ENCODE results near the gene GP9. TPM values are rescaled to one million over a fixed set of nuclear protein-coding genes. Genes with fewer than 3 reads are reported as not detected.

GP9 gene
- polyA plus RNA-seq, 12 donors, result 0.13 to 0.75 (median 0.34) TPM; not detected in 3

GRCh38 chr3:129027544-129027880 is 33.1 kb upstream of the GP9 start:
- DNase-seq, result no peak

DNA sequence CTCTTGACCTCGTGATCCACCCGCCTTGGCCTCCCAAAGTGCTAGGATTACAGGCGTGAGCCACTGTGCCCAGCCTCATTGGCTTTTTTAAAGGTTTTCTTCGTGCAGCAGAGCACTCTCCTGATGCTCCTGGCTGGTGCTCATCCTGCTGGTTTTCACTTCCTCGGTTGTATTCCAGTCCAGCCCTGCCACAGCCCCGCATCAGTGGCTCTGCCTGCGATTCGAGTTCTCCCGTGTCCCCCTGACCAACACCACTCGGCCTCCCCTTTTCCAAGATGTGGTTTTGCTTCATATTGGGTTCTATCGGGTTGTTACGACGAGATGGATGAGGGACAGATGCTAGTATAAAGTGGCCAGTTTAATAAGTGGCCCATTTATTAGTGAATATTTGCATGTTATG is 31.7 kb upstream of the GP9 start:
- no peak for DNase-seq

DNA sequence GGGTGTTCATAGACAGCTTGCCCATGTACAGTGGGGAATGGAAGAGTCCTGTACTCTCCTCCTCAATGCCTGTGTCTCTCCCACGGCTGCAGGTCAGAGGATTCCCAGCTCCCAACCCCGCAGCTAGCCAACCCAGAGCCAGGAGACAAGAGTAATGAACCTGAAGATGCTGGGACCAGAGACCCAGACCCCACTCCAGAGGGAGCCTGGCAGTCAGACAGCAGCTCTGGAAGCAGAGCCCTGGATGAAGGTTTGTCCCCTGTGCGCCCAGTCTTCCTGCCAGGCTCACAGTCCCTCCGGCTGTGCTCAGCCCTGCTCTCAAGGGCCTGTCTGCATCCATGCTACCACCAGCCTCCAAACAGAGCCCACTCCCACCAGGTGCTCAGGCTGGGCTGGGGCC is 30.0 kb upstream of the GP9 start:
- DNase-seq, result no peak

- DNase-seq, result no peak
These were observed 28.9 kb upstream of the GP9 start for GRCh38 chr3:129031476-129032215.

- DNase-seq, result no peak
These were observed 27.9 kb upstream of the GP9 start for GRCh38 chr3:129032716-129033115.

DNA sequence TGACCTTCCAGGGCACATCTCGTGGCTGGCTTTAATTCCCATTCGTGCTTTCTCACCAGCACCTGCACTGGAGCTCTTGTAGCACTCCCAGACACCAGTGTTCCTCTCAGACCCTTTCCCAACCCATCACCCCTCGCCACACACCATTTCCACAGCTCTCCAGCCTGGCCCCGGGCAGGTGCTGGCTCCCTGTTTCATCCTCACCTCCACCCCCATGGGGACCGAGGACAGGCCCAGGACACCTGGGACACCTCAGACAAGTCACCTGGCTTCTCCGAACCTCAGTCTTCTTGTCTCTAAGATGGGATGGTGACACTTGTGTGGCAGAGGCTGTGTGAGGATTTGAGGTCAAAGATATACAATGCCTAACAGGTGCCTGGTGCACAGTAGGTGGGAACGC is 27.4 kb upstream of the GP9 start:
- no peak for DNase-seq

GRCh38 chr3:129033633-129034321 is 26.8 kb upstream of the GP9 start:
- DNase-seq, result no peak

GRCh38 chr3:129034642-129035041 is 25.9 kb upstream of the GP9 start:
- no peak for DNase-seq

GRCh38 chr3:129035360-129036221 is 25.0 kb upstream of the GP9 start:
- DNase-seq, result no peak

- DNase-seq, result no peak
These were observed 24.1 kb upstream of the GP9 start for GRCh38 chr3:129036222-129037092.

DNA sequence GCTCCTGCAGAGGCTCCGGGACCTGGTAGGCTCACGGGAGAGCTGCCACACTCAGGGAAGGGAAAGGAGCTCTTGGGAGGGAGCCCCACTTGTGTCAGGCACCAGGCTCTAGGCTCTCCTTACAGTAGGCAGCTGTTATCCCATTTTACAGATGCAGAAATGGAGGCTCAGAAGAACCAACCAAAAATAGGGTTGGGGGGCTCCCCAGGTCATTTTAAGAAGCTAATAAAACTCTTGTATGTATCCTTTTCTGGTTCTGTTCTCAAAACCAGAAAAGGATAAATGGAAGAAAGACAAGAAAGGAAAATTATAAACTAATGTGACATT is 23.5 kb upstream of the GP9 start:
- DNase-seq, result no peak

- DNase-seq, result no peak
These were observed 22.3 kb upstream of the GP9 start for GRCh38 chr3:129038121-129038855.

- no peak for DNase-seq
These were observed 21.1 kb upstream of the GP9 start for GRCh38 chr3:129039271-129040038.

- DNase-seq, result no peak
These were observed 20.6 kb upstream of the GP9 start for GRCh38 chr3:129040039-129040336.

GRCh38 chr3:129040579-129041300 is 19.8 kb upstream of the GP9 start:
- DNase-seq, result no peak

GRCh38 chr3:129045675-129046036 is 14.9 kb upstream of the GP9 start:
- DNase-seq, result no peak

DNA sequence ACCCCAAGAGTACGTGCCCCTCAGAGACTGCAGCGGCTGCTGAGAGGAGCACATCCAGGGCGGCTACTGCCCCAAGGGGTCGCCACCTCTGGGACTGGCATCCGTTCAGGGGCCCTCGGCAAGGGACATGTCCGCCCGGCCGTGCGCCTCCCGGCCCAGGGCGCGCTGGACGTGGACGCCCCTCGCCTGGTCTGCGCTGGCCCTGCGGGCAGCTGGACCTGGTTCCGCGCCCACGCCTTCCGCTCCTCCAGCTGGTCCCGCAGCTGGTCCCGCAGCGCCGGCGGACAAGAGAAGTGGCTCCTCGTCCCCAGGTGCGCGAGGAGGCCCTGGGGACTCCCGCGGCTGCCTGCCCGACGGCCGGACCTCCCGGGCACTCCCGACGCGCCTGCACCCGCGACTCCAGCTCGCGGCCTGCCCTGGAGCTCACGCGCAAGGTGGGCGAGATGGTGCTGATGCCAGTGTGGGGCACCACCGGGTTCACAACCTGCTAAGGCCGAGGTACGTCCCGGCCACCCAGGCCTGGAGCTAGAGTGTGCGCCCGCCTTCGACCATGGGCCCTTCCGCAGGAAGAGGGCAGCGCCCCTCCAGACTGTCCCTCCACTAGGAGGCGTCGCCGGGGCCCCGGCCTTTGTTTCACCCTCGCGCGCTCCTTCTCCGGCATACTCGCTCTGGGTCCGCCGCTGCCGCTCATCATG is 14.4 kb upstream of the GP9 start:
- no peak for DNase-seq

DNA sequence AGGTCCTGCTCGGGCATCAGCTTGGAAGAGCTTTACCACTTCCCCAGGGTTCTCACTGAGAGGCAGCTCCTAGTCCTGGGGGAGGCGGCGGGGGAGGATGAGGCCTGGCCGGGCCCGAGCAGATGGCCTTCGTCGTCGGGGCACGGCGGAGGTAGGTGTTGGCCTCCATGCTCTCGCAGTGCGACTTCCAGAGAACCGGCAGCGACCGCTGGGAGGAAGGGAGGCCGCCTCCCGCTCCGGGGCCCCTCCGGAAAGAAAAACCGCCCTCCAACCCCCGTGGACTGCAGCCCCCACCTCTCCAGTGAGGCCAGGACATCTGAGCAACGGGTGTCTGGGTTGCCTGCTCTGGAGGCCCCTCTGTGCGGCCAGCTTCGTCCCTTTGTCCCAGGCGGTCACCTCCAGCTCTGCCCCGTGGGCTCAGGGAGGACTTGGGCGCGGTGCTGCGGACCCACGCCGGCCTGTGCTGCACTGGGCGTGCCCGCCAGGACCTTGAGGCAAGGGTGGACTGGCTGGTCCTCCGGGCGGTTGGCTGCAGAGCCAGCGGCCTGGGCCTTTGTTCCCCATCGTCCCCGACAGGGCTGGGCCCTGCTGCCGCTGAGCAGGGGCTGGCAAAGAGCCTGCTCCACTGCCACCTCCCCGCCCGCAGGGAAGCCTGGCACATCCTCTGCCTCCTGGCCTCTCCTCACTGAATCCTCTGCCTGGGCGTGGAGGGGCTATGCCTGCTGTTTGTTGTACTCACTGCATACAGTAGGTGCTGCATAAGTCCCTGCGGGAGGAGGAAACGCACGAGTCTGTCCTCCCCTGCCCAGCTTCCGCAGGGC is 13.6 kb upstream of the GP9 start:
- no peak for DNase-seq

- DNase-seq, result no peak
These were observed 13.1 kb upstream of the GP9 start for GRCh38 chr3:129047553-129047839.

Data from muscle of arm (tissue), 12 donors.